GM12878 (cell line): ENCODE measurements around the gene KIF3A. TPM values are rescaled to one million over a fixed set of nuclear protein-coding genes. Genes with fewer than 3 reads are reported as not detected.

Experiments
- ATAC-seq: fragments of 200-7000 bp; cut with Tn5 transposase; 3 replicates; pipeline ENCODE4 v1.9.1; 2020; ENCODE audit warnings: mild to moderate bottlenecking, moderate library complexity
- BruUV-seq: library from RNA; stranded (reverse); fragments of 400-500 nt; replicated peaks from 2 replicates; lab custom pipeline; 2021; lab: Mats Ljungman, UMichigan
- CTCF ChIA-PET: fragments of 300-600 bp; sonication (Branson Sonifier 250); formaldehyde crosslinking; extraction: SDS; loops from one replicate; lab custom pipeline; 2021; ENCODE audit warnings: inconsistent platforms; lab: Yijun Ruan, JAX
- POLR2A ChIA-PET: fragments of 350-600 bp; formaldehyde crosslinking; extraction: SDS; loops from one replicate; lab custom pipeline; 2021; ENCODE audit warnings: inconsistent platforms; lab: Charles Lee
- RAD21 ChIA-PET: fragments of 300-600 bp; sonication (Branson Sonifier 250); formaldehyde crosslinking; loops from one replicate; lab custom pipeline; 2023; ENCODE audit warnings: antibody characterized with exemption; ENCODE audit not compliant: unreplicated experiment; lab: Charles Lee
- SMC1A ChIA-PET: fragments of 300-600 bp; sonication (Branson Sonifier 250); formaldehyde crosslinking; loops from one replicate; lab custom pipeline; 2023; ENCODE audit not compliant: unreplicated experiment, uncharacterized antibody; lab: Charles Lee
- DNase-seq: peaks from one replicate; pipeline ENCODE4 v3.0.0-alpha.2; 2011; ENCODE audit warnings: low read depth, low spot score
- FAIRE-seq: peaks from 3 replicates; lab custom pipeline; 2011; peaks lifted over from hg19 to GRCh38; lab: Jason Lieb, UNC
- H2AFZ ChIP-seq: 2 replicates; pipeline ENCODE4 v1.6.0; 2011; ENCODE audit warnings: low read depth, low read length, control low read depth; ENCODE audit not compliant: control insufficient read depth
- H3K27ac ChIP-seq: 2 replicates; pipeline ENCODE4 v1.5.1; 2011; ENCODE audit warnings: control low read depth; ENCODE audit not compliant: control insufficient read depth, insufficient read depth
- H3K27me3 ChIP-seq, 2 experiments: replicated peaks in 1 of 2; 2 replicates each; pipeline versions ENCODE4 v1.6.0 to v1.6.1; 2011; ENCODE audit warnings: low read length in 1 of 2; ENCODE audit not compliant: control insufficient read depth in 2 of 2, insufficient read depth in 2 of 2
- H3K36me3 ChIP-seq, 2 experiments: 2 replicates each; pipeline ENCODE4 v1.5.1; 2011; ENCODE audit warnings: low read length in 1 of 2; ENCODE audit not compliant: control insufficient read depth in 2 of 2, insufficient read depth in 2 of 2
- H3K4me1 ChIP-seq: 2 replicates; pipeline ENCODE4 v1.6.1; 2011; ENCODE audit warnings: mild to moderate bottlenecking, low read length, moderate library complexity, mixed read lengths; ENCODE audit not compliant: control insufficient read depth, insufficient read depth
- H3K4me2 ChIP-seq: 2 replicates; pipeline ENCODE4 v1.6.0; 2011; ENCODE audit warnings: control low read depth; ENCODE audit not compliant: control insufficient read depth, insufficient read depth
- H3K4me3 ChIP-seq: fragments of 200-600 bp; sonication (generic); 2 replicates; pipeline ENCODE4 v1.5.1; 2016
- H3K79me2 ChIP-seq: 2 replicates; pipeline ENCODE4 v1.6.0; 2011; ENCODE audit warnings: low read length; ENCODE audit not compliant: control insufficient read depth, insufficient read depth
- H3K9ac ChIP-seq: 2 replicates; pipeline ENCODE4 v1.8.0; 2011; ENCODE audit warnings: low read length, control low read depth, mixed read lengths; ENCODE audit not compliant: control insufficient read depth, insufficient read depth
- H3K9me3 ChIP-seq: replicated peaks from 3 replicates; pipeline ENCODE4 v1.5.1; 2011; ENCODE audit warnings: mild to moderate bottlenecking, low read length; ENCODE audit not compliant: control insufficient read depth, insufficient read depth
- H4K20me1 ChIP-seq: 2 replicates; pipeline ENCODE4 v1.6.0; 2011; ENCODE audit not compliant: control insufficient read depth, insufficient read depth
- BHLHE40 ChIP-seq, 2 experiments: fragments of 450-650 bp in 1 of 2; IDR thresholded peaks; 2 replicates each; pipeline ENCODE4 v1.6.1; 2011 to 2017; ENCODE audit warnings: low read depth in 2 of 2, borderline replicate concordance in 1 of 2, improper control_type of control experiment in 1 of 2, low read length in 1 of 2, mild to moderate bottlenecking in 1 of 2
- CBFB ChIP-seq: IDR thresholded peaks from 2 replicates; pipeline ENCODE4 v1.6.1; 2016; ENCODE audit warnings: antibody characterized with exemption, low read depth
- CUX1 ChIP-seq: IDR thresholded peaks from 2 replicates; pipeline ENCODE4 v1.6.1; 2012; ENCODE audit warnings: improper control_type of control experiment, low read depth, low read length; ENCODE audit not compliant: insufficient replicate concordance
- IKZF2 ChIP-seq, 2 experiments: fragments of 450-650 bp; IDR thresholded peaks; 2 replicates each; pipeline ENCODE4 v1.6.1; 2017; ENCODE audit warnings: mild to moderate bottlenecking in 2 of 2, moderate library complexity in 2 of 2
- MYB ChIP-seq: fragments of 150-350 bp; IDR thresholded peaks from 2 replicates; pipeline ENCODE4 v1.6.1; 2014; ENCODE audit warnings: mild to moderate bottlenecking, low read depth, low read length, borderline replicate concordance
- RUNX3 ChIP-seq: IDR thresholded peaks from 2 replicates; pipeline ENCODE4 v1.6.1; 2012; ENCODE audit warnings: low read length, inconsistent platforms
- SKIL ChIP-seq: fragments of 450-650 bp; IDR thresholded peaks from 2 replicates; pipeline ENCODE4 v1.6.1; 2017; ENCODE audit warnings: mild to moderate bottlenecking, low read depth, inconsistent platforms; ENCODE audit not compliant: poor library complexity, severe bottlenecking
- TARDBP ChIP-seq: IDR thresholded peaks from 2 replicates; pipeline ENCODE4 v1.6.1; 2016; ENCODE audit warnings: borderline replicate concordance
- ZBED1 ChIP-seq: IDR thresholded peaks from 2 replicates; pipeline ENCODE4 v1.6.1; 2016; ENCODE audit warnings: borderline replicate concordance
- ZBTB4 ChIP-seq: fragments of 450-650 bp; formaldehyde crosslinking; IDR thresholded peaks from 2 replicates; pipeline ENCODE4 v1.4.0; 2022; ENCODE audit warnings: mild to moderate bottlenecking, moderate library complexity
- WGBS: methylation state at CpG from one replicate; pipeline ENCODE4 v1.1.6; 2016; ENCODE audit warnings: low lambda C conversion rate; ENCODE audit not compliant: insufficient replicate concordance, insufficient coverage; ENCODE audit errors: missing lambda C conversion rate; 5-methylcytosine and 5-hydroxymethylcytosine counted together
- in situ Hi-C: fragments of 300-500 bp; cut with MboI; formaldehyde crosslinking; loops from 9 replicates; pipeline ENCODE4 v1.14.3; 2018; ENCODE audit warnings: mixed read lengths
- intact Hi-C: fragments of 100-400 bp; cut with micrococcal nuclease; formaldehyde crosslinking; loops from one replicate; pipeline ENCODE4 v1.14.2; 2022; ENCODE audit not compliant: unreplicated experiment
- polyA plus RNA-seq, 11 experiments: library from polyadenylated mRNA; depleted of rRNA in 4 of 11; unstranded in 6 of 11; stranded (reverse) in 5 of 11; fragments of >200 nt; fragmentation: Nextera tagmentation in 4 of 11; fragmentation: Illumina TruSeq in 1 of 11; extraction: Ambion mirVana in 4 of 11; extraction: Trizol in 1 of 11; gene quantifications; 1 replicate in 1 of 11; 2 replicates in 10 of 11; pipeline versions ENCODE4 v1.2.1 to v1.2.3, GENCODE V29; 2011 to 2016; ENCODE audit warnings: inconsistent platforms in 2 of 11, missing spikeins in 2 of 11, low read depth in 1 of 11
- total RNA-seq, 4 experiments: library from RNA; depleted of rRNA in 3 of 4; stranded (reverse); fragments of >200 nt in 3 of 4; fragmentation: Illumina TruSeq in 1 of 4; extraction: Trizol in 1 of 4; gene quantifications; 2 replicates each; pipeline versions ENCODE4 v1.2.1 to v1.2.3, GENCODE V29; 2013 to 2021

KIF3A gene
- total and polyA plus RNA-seq, 10 of the 15 experiments (the other 5 are each of a cell fraction or from before 2014, with no cell fraction given), result 2.7 to 36.5 (median 10.0) TPM

- ChIA-PET CTCF (no interaction called here), SMC1A (interaction anchor here (1.3 to 12.1 kb wide), 3 partner anchors 7 to 22 kb away, joined by 3 to 156 read pairs (median 4); partner anchors contain the start of gene IL4), POLR2A (interaction anchor here (10.8 kb wide), 1 partner anchor 7 kb away, joined by 118 read pairs; the partner anchor contains the start of gene IL4), RAD21 (interaction anchor here (1.4 kb wide), 1 partner anchor 27 kb away, joined by 5 read pairs; no protein-coding TSS in a partner anchor)
- no peaks in the 10 kb centered on the region for H3K79me2 ChIP-seq
- BruUV-seq, result no TSS peak
- no peaks in the 10 kb centered on the region for H4K20me1 ChIP-seq
- H3K27ac ChIP-seq, result no peak overlapping the region
- H3K4me2 ChIP-seq, result no peak overlapping the region
- peaks cover 24% of the 10 kb centered on the region for H3K4me1 ChIP-seq
- no peak for FAIRE-seq
- WGBS, result 86% methylated on average over 17 of the region's 22 CpGs
- in situ Hi-C loops, result no loop called here
- no peak overlapping the region for H2AFZ ChIP-seq
- no peak overlapping the region for H3K9ac ChIP-seq
- H3K36me3 ChIP-seq, result no peaks in the 10 kb centered on the region
- no peaks in the 10 kb centered on the region for H3K9me3 ChIP-seq
- intact Hi-C loops, result no loop called here
- no peak for DNase-seq
- no peak overlapping the region for H3K4me3 ChIP-seq
- no peak for ATAC-seq
- no peaks in the 10 kb centered on the region for H3K27me3 ChIP-seq
- TF ChIP-seq SKIL (no peak), BHLHE40 (IDR thresholded peaks at IDR 0.05; ENCODE audit: borderline replicate concordance in 1 of 2, low read depth in 2 of 2, low read length in 1 of 2) (no peak), ZBED1 (no peak), RUNX3 (no peak), CUX1 (no peak), TARDBP (no peak), MYB (no peak), CBFB (no peak), ZBTB4 (CRISPR knock-in tag) (no peak), IKZF2 (IDR thresholded peaks at IDR 0.05) (no peak)
Observed at GRCh38 chr5:132667761-132668705, 69.3 kb downstream of the KIF3A start.
